ENCODE measurements around the gene CREB5. TPM values are rescaled to one million over a fixed set of nuclear protein-coding genes. Genes with fewer than 3 reads are reported as not detected.
"Not testable (repeated sequence)": the region's sequence is repeated elsewhere in the genome, so short reads cannot be mapped to it uniquely, and the experiment has no call there.

CREB5 gene
- total RNA-seq, 1 experiment from 2014 or later: 4.2 TPM

- DNase-seq (ENCODE audit: low read depth): no peak
Observed at GRCh38 chr7:28579571-28579970, 167.3 kb downstream of the CREB5 start.

GRCh38 chr7:28580665-28581064 lies 168.3 kb downstream of the CREB5 start:
- DNase-seq (ENCODE audit: low read depth): no peak

- DNase-seq (ENCODE audit: low read depth): no peak
Observed at GRCh38 chr7:28581351-28581750, 169.0 kb downstream of the CREB5 start.

GRCh38 chr7:28582226-28582625 lies 169.9 kb downstream of the CREB5 start:
- no peak for DNase-seq (ENCODE audit: low read depth)

- no peak for DNase-seq (ENCODE audit: low read depth)
Observed at GRCh38 chr7:28584235-28584634, 171.9 kb downstream of the CREB5 start.

GRCh38 chr7:28586736-28587135 lies 174.4 kb downstream of the CREB5 start:
- DNase-seq (ENCODE audit: low read depth): peak; percentile 64

- DNase-seq (ENCODE audit: low read depth): peak; percentile 40
Observed at GRCh38 chr7:28587211-28587610, 174.9 kb downstream of the CREB5 start.

GRCh38 chr7:28588602-28589001 lies 176.3 kb downstream of the CREB5 start:
- no peak for DNase-seq (ENCODE audit: low read depth)

- no peak for DNase-seq (ENCODE audit: low read depth)
Observed at GRCh38 chr7:28591041-28591674, 178.8 kb downstream of the CREB5 start.

- DNase-seq (ENCODE audit: low read depth): no peak
Observed at GRCh38 chr7:28591725-28592349, 179.5 kb downstream of the CREB5 start.

GRCh38 chr7:28592861-28593260 lies 180.5 kb downstream of the CREB5 start:
- DNase-seq (ENCODE audit: low read depth): no peak

- no peak for DNase-seq (ENCODE audit: low read depth)
Observed at GRCh38 chr7:28595076-28595475, 182.8 kb downstream of the CREB5 start.

- DNase-seq (ENCODE audit: low read depth): no peak
Observed at GRCh38 chr7:28595801-28596200, 183.5 kb downstream of the CREB5 start.

- DNase-seq (ENCODE audit: low read depth): no peak
Observed at GRCh38 chr7:28596245-28596935, 184.1 kb downstream of the CREB5 start.

- no peak for DNase-seq (ENCODE audit: low read depth)
Observed at GRCh38 chr7:28597284-28597683, 185.0 kb downstream of the CREB5 start.

GRCh38 chr7:28598037-28598436 lies 185.7 kb downstream of the CREB5 start:
- DNase-seq (ENCODE audit: low read depth): not testable (repeated sequence)

GRCh38 chr7:28598586-28598985 lies 186.3 kb downstream of the CREB5 start:
- DNase-seq (ENCODE audit: low read depth): no peak

- DNase-seq (ENCODE audit: low read depth): no peak
Observed at GRCh38 chr7:28599411-28599810, 187.1 kb downstream of the CREB5 start.

- no peak for DNase-seq (ENCODE audit: low read depth)
Observed at GRCh38 chr7:28602282-28602681, 190.0 kb downstream of the CREB5 start.

GRCh38 chr7:28605427-28606085 lies 193.2 kb downstream of the CREB5 start:
- no peak for DNase-seq (ENCODE audit: low read depth)

GRCh38 chr7:28606421-28606820 lies 194.1 kb downstream of the CREB5 start:
- no peak for DNase-seq (ENCODE audit: low read depth)

GRCh38 chr7:28607855-28608193 lies 195.5 kb downstream of the CREB5 start:
- DNase-seq (ENCODE audit: low read depth): no peak

GRCh38 chr7:28608237-28608656 lies 195.9 kb downstream of the CREB5 start:
- DNase-seq (ENCODE audit: low read depth): no peak

Data from M059J (cell line).